Activated B cell treated with CpG ODN at 0.5 μM for 24 hours (primary cell): ENCODE data around the gene SURF1. TPM values are rescaled to one million over a fixed set of nuclear protein-coding genes. Genes with fewer than 3 reads are reported as not detected.
"Not testable (repeated sequence)": the region's sequence is repeated elsewhere in the genome, so short reads cannot be mapped to it uniquely, and the experiment has no call there.

ENCODE experiments used
- ATAC-seq: fragments of 200-7000 bp; cut with Tn5 transposase; one replicate; pipeline ENCODE4 v1.10.0; 2021; ENCODE audit warnings: low read depth, mild to moderate bottlenecking, moderate library complexity
- CTCF ChIA-PET: fragments of 350-600 bp; sonication (Branson Sonifier 250); formaldehyde crosslinking; loops from one replicate; lab custom pipeline; 2021; ENCODE audit warnings: antibody characterized with exemption; lab: Charles Lee
- POLR2A ChIA-PET: fragments of 350-600 bp; sonication (Branson Sonifier 250); formaldehyde crosslinking; loops from one replicate; lab custom pipeline; 2021; ENCODE audit warnings: antibody characterized with exemption; lab: Charles Lee
- DNase-seq: peaks from one replicate; pipeline ENCODE4 v3.0.0; 2022
- H3K27ac Mint-ChIP-seq: one replicate; pipeline ENCODE4 v1.8.0; 2020; ENCODE audit warnings: mixed read lengths
- H3K27me3 Mint-ChIP-seq: one replicate; pipeline ENCODE4 v1.8.0; 2021; ENCODE audit warnings: mixed read lengths
- H3K36me3 Mint-ChIP-seq: one replicate; pipeline ENCODE4 v1.8.0; 2021; ENCODE audit warnings: low read depth, mixed read lengths
- H3K4me1 Mint-ChIP-seq: one replicate; pipeline ENCODE4 v1.8.0; 2021; ENCODE audit warnings: mixed read lengths
- H3K4me3 Mint-ChIP-seq: one replicate; pipeline ENCODE4 v1.8.0; 2020; ENCODE audit warnings: mild to moderate bottlenecking, mixed read lengths
- H3K9me3 Mint-ChIP-seq: one replicate; pipeline ENCODE4 v1.8.0; 2020; ENCODE audit warnings: mixed read lengths
- intact Hi-C: fragments of 100-400 bp; cut with micrococcal nuclease; formaldehyde crosslinking; loops from one replicate; pipeline ENCODE4 v1.15.1; 2024
- total RNA-seq: library from RNA; stranded (reverse); gene quantifications from 2 replicates; pipeline ENCODE4 v1.2.3, GENCODE V29; 2022
- TF ChIP-seq, protein P1 (sequence below): fragments of 200-600 bp; IDR thresholded peaks from one replicate; pipeline ENCODE4 v1.8.0; 2022; ENCODE audit warnings: antibody characterized with exemption, mild to moderate bottlenecking

Gene SURF1
- total RNA-seq, 1 donor from 2014 or later, result 33.6 TPM

DNA sequence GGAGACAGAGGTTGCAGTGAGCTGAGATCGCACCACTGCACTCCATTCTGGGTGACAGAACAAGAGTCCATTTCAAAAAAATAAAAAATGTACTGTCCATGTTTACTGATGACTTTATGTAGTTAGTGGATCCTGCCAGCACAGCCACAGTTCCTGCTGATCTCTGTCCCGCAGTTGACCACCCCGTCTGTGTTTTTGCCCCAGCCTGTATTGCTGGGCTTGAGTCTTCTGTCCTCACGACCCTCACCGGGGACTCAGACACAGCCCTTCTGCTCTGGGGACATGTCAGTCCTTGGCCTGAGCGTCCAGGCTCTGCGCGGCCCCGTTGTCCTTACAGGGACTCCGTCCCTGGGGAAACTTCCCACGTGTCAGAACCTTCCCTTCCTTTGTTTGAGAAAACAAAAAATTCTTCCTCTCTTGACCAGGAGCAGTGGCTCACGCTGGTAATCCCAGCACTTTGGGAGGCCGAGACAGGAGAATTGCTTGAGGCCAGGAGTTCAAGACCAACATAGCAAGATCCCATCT is 34.8 kb downstream of the SURF1 start:
- intact Hi-C loops, result no loop called here
- POLR2A ChIA-PET, result no interaction called here
- peaks cover 3% of the 10 kb centered on the region for H3K36me3 Mint-ChIP-seq
- H3K4me1 Mint-ChIP-seq, result no peaks in the 10 kb centered on the region
- TF ChIP-seq, protein P1, sequence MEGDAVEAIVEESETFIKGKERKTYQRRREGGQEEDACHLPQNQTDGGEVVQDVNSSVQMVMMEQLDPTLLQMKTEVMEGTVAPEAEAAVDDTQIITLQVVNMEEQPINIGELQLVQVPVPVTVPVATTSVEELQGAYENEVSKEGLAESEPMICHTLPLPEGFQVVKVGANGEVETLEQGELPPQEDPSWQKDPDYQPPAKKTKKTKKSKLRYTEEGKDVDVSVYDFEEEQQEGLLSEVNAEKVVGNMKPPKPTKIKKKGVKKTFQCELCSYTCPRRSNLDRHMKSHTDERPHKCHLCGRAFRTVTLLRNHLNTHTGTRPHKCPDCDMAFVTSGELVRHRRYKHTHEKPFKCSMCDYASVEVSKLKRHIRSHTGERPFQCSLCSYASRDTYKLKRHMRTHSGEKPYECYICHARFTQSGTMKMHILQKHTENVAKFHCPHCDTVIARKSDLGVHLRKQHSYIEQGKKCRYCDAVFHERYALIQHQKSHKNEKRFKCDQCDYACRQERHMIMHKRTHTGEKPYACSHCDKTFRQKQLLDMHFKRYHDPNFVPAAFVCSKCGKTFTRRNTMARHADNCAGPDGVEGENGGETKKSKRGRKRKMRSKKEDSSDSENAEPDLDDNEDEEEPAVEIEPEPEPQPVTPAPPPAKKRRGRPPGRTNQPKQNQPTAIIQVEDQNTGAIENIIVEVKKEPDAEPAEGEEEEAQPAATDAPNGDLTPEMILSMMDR, result no peak
- no peaks in the 10 kb centered on the region for H3K27me3 Mint-ChIP-seq
- DNase-seq, result no peak
- ATAC-seq, result no peak
- no peak overlapping the region for H3K4me3 Mint-ChIP-seq
- no peaks in the 10 kb centered on the region for H3K9me3 Mint-ChIP-seq
- H3K27ac Mint-ChIP-seq, result no peak overlapping the region
- CTCF ChIA-PET, result no interaction called here

DNA sequence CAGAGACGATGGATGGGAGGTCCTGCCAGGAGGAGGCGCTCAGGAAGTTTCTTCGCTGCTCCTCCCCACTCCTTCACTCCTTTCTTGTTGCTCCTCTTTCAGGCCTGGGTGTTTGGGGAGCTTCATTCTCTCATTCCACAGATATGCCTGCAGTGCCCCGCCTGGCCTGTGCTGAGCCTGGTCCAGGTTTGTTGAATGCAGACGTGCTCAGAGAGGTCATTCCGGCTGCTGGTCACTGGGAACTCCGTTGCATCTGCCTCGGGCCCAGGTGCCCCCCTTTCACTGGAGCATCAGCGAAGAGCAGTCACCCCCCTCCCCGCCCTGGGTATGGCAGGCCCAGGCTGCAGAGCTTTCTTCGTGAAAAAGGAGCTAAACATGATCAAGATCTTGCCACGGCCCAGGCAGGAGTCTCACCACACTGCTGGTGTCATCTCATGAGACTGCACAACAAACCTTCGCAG is 35.8 kb downstream of the SURF1 start:
- peaks cover 2% of the 10 kb centered on the region for H3K27me3 Mint-ChIP-seq
- DNase-seq (no peak), ATAC-seq (no peak)
- no peaks in the 10 kb centered on the region for H3K9me3 Mint-ChIP-seq
- no peaks in the 10 kb centered on the region for H3K36me3 Mint-ChIP-seq
- no peak overlapping the region for H3K4me3 Mint-ChIP-seq
- CTCF ChIA-PET, result no interaction called here
- TF ChIP-seq, protein P1, result no peak
- intact Hi-C loops, result no loop called here
- H3K4me1 Mint-ChIP-seq, result no peaks in the 10 kb centered on the region
- H3K27ac Mint-ChIP-seq, result no peak overlapping the region
- POLR2A ChIA-PET, result no interaction called here

DNA sequence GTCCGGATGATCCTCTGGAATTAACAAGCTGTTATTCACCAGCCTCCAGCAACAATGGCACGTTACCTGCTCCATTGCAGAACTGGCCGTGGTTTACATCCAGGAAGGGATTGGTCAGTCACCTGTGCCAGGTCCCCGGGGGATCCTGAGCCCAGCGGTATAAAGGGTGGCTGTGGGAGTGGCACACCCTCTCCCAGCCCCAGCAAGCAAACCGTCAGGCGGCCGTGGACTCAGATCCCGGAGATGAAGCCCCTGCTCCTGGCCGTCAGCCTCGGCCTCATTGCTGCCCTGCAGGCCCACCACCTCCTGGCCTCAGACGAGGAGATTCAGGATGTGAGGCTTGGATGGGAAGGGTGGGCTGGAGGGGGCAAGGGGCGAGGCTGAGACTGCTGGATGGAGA is 38.7 kb downstream of the SURF1 start:
- not testable (repeated sequence) for H3K27ac Mint-ChIP-seq

DNA sequence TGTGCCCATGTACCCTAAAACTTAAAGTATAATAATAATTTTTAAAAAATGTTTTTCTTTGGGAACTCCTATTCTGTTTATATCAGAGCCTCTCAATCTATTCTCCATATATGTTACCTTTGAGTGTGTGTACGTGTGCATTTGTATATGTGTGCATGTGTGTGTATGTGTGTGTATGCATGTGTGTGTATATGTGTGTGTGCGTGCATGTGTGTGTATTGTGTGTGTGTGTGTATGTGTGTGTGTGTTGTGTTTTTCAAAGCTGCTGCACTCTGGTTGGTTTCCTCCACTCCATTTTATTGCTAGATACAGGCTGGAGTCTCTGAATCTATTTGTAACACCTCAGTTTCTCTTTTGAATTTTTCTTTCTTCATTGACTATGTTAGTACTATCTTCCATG is 40.3 kb downstream of the SURF1 start:
- intact Hi-C loops, result no loop called here
- Mint-ChIP-seq H3K36me3 (no peaks in the 10 kb centered on the region), H3K27me3 (peaks cover 4% of the 10 kb centered on the region), H3K4me3 (no peak overlapping the region), H3K9me3 (no peaks in the 10 kb centered on the region), H3K4me1 (no peaks in the 10 kb centered on the region), H3K27ac (no peak overlapping the region)
- no peak for DNase-seq
- CTCF ChIA-PET, result no interaction called here
- POLR2A ChIA-PET, result no interaction called here
- TF ChIP-seq, protein P1, result no peak
- no peak for ATAC-seq

More for the DNA sequence above, 38.7 kb downstream of the SURF1 start:
- H3K36me3 Mint-ChIP-seq, POLR2A ChIA-PET, DNase-seq, ATAC-seq, H3K9me3 Mint-ChIP-seq, H3K4me1 Mint-ChIP-seq, intact Hi-C loops, CTCF ChIA-PET, H3K27me3 Mint-ChIP-seq, H3K4me3 Mint-ChIP-seq: not testable (repeated sequence)

DNA sequence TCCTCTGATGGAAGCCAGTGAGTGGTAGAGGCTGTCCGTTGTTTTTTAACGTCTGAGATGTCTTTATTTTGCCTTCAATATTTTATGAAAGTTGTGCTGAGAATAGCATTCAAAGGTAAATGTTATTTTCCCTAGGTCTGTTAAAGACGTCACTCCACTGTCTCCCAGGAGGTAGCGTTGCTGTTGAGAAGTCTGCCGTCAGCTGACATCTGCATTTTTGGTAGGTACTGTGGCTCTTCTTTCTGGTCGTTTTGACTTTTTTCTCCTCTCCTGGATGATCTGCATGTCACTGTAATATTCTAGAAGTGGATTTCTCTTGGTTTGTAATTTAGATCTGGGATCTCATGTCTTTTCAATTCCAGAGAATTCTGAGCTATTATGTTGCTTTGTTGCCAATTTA is 46.7 kb downstream of the SURF1 start:
- Mint-ChIP-seq H3K27ac (no peak overlapping the region), H3K4me3 (no peak overlapping the region), H3K36me3 (no peaks in the 10 kb centered on the region), H3K27me3 (peaks cover 16% of the 10 kb centered on the region), H3K4me1 (no peaks in the 10 kb centered on the region), H3K9me3 (no peaks in the 10 kb centered on the region)
- TF ChIP-seq, protein P1, result no peak
- CTCF ChIA-PET, result no interaction called here
- POLR2A ChIA-PET, result no interaction called here
- intact Hi-C loops, result no loop called here
- ATAC-seq (no peak), DNase-seq (no peak)

DNA sequence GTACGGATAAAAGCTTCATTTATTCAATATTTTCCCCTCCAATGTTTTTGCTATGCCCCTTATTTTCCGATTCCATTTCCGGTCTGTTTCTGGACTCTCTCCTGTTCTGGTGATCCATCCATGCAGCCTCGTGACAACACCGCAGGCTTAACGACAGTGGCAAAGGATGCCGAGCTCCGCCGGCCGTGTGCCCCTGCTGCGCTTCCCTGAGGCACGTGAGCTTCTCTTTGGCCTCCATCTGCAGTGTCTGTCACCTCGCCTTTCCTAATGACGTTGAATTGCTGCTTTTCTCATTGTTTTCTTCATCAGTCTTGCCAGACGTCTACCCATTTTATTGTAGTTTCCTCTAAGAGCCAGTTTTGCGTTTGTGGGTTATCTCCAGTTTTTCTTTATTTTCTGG is 49.0 kb downstream of the SURF1 start:
- ChIA-PET CTCF (no interaction called here), POLR2A (no interaction called here)
- no peak for ATAC-seq
- Mint-ChIP-seq H3K27ac (no peak overlapping the region), H3K27me3 (peaks cover 16% of the 10 kb centered on the region), H3K9me3 (no peaks in the 10 kb centered on the region), H3K4me1 (no peaks in the 10 kb centered on the region), H3K4me3 (no peak overlapping the region), H3K36me3 (no peaks in the 10 kb centered on the region)
- TF ChIP-seq, protein P1, result no peak
- intact Hi-C loops, result no loop called here
- DNase-seq, result no peak
